ENCODE results near the gene MOGAT1. TPM values are rescaled to one million over a fixed set of nuclear protein-coding genes. Genes with fewer than 3 reads are reported as not detected.

The MOGAT1 gene
- total and polyA plus RNA-seq, 2 of the 4 experiments (the other 2 are of a cell fraction) = not detected

- H2BK20ac ChIP-seq (ENCODE audit: low read depth, low read length) = peak overlapping the region; percentile 9
- dilution Hi-C loops (cut with HindIII; ENCODE audit: low sequenced_read_pairs, unreplicated experiment) (no loop called here), in situ Hi-C loops (cut with MboI; ENCODE audit: low sequenced_read_pairs) (loop anchor here (10.0 kb wide), 1 partner anchor 237 kb away; no protein-coding TSS in a partner anchor), intact Hi-C loops (cut with micrococcal nuclease) (no loop called here)
- H3K4me3 ChIP-seq (ENCODE audit: insufficient read depth, low read depth, low read length) = no peak overlapping the region
- H3K27me3 ChIP-seq (ENCODE audit: control insufficient read depth, insufficient read depth, low read length) = no peaks in the 10 kb centered on the region
- no peak overlapping the region for H3K18ac ChIP-seq (ENCODE audit: low read depth, low read length)
- peak overlapping the region; percentile 43; the same call in 1 of the 2 replicates for H2AK5ac ChIP-seq (ENCODE audit: low read depth, low read length)
- no peak for DNase-seq
- no peaks in the 10 kb centered on the region for H3K36me3 ChIP-seq (ENCODE audit: control insufficient read depth, insufficient read depth, low read length)
- CTCF ChIA-PET = no interaction called here
- H2AK9ac ChIP-seq (replicated peaks; ENCODE audit: low read depth, low read length, poor library complexity) = peak overlapping the region; percentile 17
- H3K9me1 ChIP-seq (ENCODE audit: insufficient read depth, low read length) = peaks cover 4% of the 10 kb centered on the region
- H3K4me2 ChIP-seq (ENCODE audit: low read depth, low read length) = no peak overlapping the region
- no peak for ATAC-seq (ENCODE audit: low read depth)
- H4K8ac ChIP-seq (ENCODE audit: low read depth in 2 of 2, low read length in 2 of 2) = no peak overlapping the region
- TF ChIP-seq ELK1 (IDR thresholded peaks at IDR 0.05; ENCODE audit: borderline replicate concordance, low read depth, low read length) (no peak), RAD21 (IDR thresholded peaks at IDR 0.05; ENCODE audit: low read length) (no peak), MAZ (IDR thresholded peaks at IDR 0.05; ENCODE audit: borderline replicate concordance, low read depth, low read length) (no peak), FOS (IDR thresholded peaks at IDR 0.05; ENCODE audit: low read depth, low read length) (no peak), MAFK (IDR thresholded peaks at IDR 0.05; ENCODE audit: low read depth, low read length) (no peak)
- no peaks in the 10 kb centered on the region for H4K20me1 ChIP-seq (ENCODE audit: insufficient read depth, low read length)
- no peak overlapping the region for H3K27ac ChIP-seq (ENCODE audit: insufficient read depth, low read length)
- H3K4me1 ChIP-seq (ENCODE audit: control insufficient read depth, insufficient read depth, low read length) = peaks cover 5% of the 10 kb centered on the region
- no peak overlapping the region for H2BK5ac ChIP-seq (ENCODE audit: low read depth, low read length, poor library complexity, severe bottlenecking)
- no peak overlapping the region for H4K5ac ChIP-seq (ENCODE audit: low read depth, low read length)
- no peaks in the 10 kb centered on the region for H3K9me3 ChIP-seq (ENCODE audit: control insufficient read depth, insufficient read depth, low read length)
- peak overlapping the region; percentile 3; the same call in 1 of the 3 replicates for H2BK15ac ChIP-seq (ENCODE audit: low read depth, low read length)
- H3K4ac ChIP-seq (ENCODE audit: low read depth, low read length) = peak overlapping the region; percentile 52
- H3K9ac ChIP-seq (ENCODE audit: low read depth, low read length) = no peak overlapping the region
- H2BK120ac ChIP-seq (ENCODE audit: low read depth, low read length) = peak overlapping the region; percentile 26; the same call in 1 of the 2 replicates
- POLR2A ChIA-PET (ENCODE audit: unreplicated experiment) = no interaction called here
- WGBS, 2 experiments (ENCODE audit: extremely low coverage in 2 of 2, insufficient read length in 1 of 2) = no CpG with 5 or more reads among the region's 4 CpGs
- peak overlapping the region; percentile 51; the same call in 1 of the 2 replicates for H3K23ac ChIP-seq (ENCODE audit: low read depth, low read length)
- H3K56ac ChIP-seq (ENCODE audit: extremely low read depth, insufficient read depth, low read length) = no peak overlapping the region
- no peaks in the 10 kb centered on the region for H3K79me1 ChIP-seq (ENCODE audit: low read depth in 1 of 2, low read length in 2 of 2)
- BruUV-seq (replicated peaks) = no TSS peak
- no peak overlapping the region for H4K91ac ChIP-seq (ENCODE audit: insufficient read depth, low read depth, low read length)
- peak overlapping the region; percentile 61; the same call in 1 of the 2 replicates for H3K14ac ChIP-seq (replicated peaks; ENCODE audit: low read depth, low read length)
- peak overlapping the region; percentile 44 for H2AFZ ChIP-seq (replicated peaks; ENCODE audit: low read length, poor library complexity)
Observed at GRCh38 chr2:222698276-222698675, 26.8 kb downstream of the MOGAT1 start.
